Hepatocyte (in vitro differentiated cells): Measurements from ENCODE around the gene DLGAP3. TPM values are rescaled to one million over a fixed set of nuclear protein-coding genes. Genes with fewer than 3 reads are reported as not detected.

Experiments
- DNase-seq: peaks from one replicate; pipeline ENCODE4 v3.0.0-alpha.2; 2016; ENCODE audit warnings: low spot score
- H2AFZ ChIP-seq: fragments of 200-600 bp; sonication (generic); 2 replicates; pipeline ENCODE4 v1.6.0; 2016; ENCODE audit warnings: antibody characterized with exemption, mild to moderate bottlenecking
- H3K27ac ChIP-seq: fragments of 200-600 bp; sonication (generic); 2 replicates; pipeline ENCODE4 v1.5.1; 2016; ENCODE audit warnings: mild to moderate bottlenecking
- H3K27me3 ChIP-seq: fragments of 200-600 bp; sonication (generic); 2 replicates; pipeline ENCODE4 v1.6.1; 2016
- H3K36me3 ChIP-seq: fragments of 200-600 bp; sonication (generic); replicated peaks from 2 replicates; pipeline ENCODE4 v1.5.1; 2016; ENCODE audit warnings: low read depth; ENCODE audit not compliant: insufficient read depth
- H3K4me1 ChIP-seq: fragments of 200-600 bp; sonication (generic); 2 replicates; pipeline ENCODE4 v1.5.1; 2016; ENCODE audit warnings: mild to moderate bottlenecking, moderate library complexity; ENCODE audit not compliant: insufficient read depth
- H3K4me2 ChIP-seq: fragments of 200-600 bp; sonication (generic); 2 replicates; pipeline ENCODE4 v1.6.0; 2016
- H3K4me3 ChIP-seq: fragments of 200-600 bp; sonication (generic); 2 replicates; pipeline ENCODE4 v1.5.1; 2016; ENCODE audit warnings: mild to moderate bottlenecking
- H3K79me2 ChIP-seq: fragments of 200-600 bp; sonication (generic); 2 replicates; pipeline ENCODE4 v1.6.0; 2017; ENCODE audit warnings: mild to moderate bottlenecking
- H3K9me2 ChIP-seq: fragments of 200-600 bp; sonication (generic); replicated peaks from 2 replicates; pipeline ENCODE4 v1.6.0; 2017; ENCODE audit warnings: mild to moderate bottlenecking; ENCODE audit not compliant: insufficient read depth
- H3K9me3 ChIP-seq: fragments of 200-600 bp; sonication (generic); 2 replicates; pipeline ENCODE4 v1.5.1; 2016; ENCODE audit warnings: low read depth, mild to moderate bottlenecking
- H4K20me1 ChIP-seq: fragments of 200-600 bp; sonication (generic); 2 replicates; pipeline ENCODE4 v1.6.0; 2016; ENCODE audit warnings: mild to moderate bottlenecking; ENCODE audit not compliant: insufficient read depth, poor library complexity, severe bottlenecking
- EZH2 ChIP-seq: fragments of 200-600 bp; sonication (generic); IDR thresholded peaks from 2 replicates; pipeline ENCODE4 v1.6.1; 2016; ENCODE audit warnings: antibody characterized with exemption, mild to moderate bottlenecking, borderline replicate concordance
- EZH2phosphoT487 ChIP-seq: fragments of 200-600 bp; sonication (generic); IDR thresholded peaks from one replicate; pipeline ENCODE4 v1.6.1; 2018; ENCODE audit warnings: antibody characterized with exemption, mild to moderate bottlenecking, low read depth, moderate library complexity; ENCODE audit not compliant: unreplicated experiment, severe bottlenecking
- WGBS: methylation state at CpG from one replicate; pipeline ENCODE4 v1.1.6; 2016; ENCODE audit warnings: low lambda C conversion rate; ENCODE audit errors: missing lambda C conversion rate; 5-methylcytosine and 5-hydroxymethylcytosine counted together
- polyA plus RNA-seq: library from polyadenylated mRNA; unstranded; fragments of >200 nt; fragmentation: Nextera tagmentation; extraction: Ambion mirVana; gene quantifications from 2 replicates; pipeline ENCODE4 v1.2.1, GENCODE V29; 2016
- total RNA-seq: library from RNA; depleted of rRNA; stranded (reverse); fragments of >200 nt; gene quantifications from 2 replicates; pipeline ENCODE4 v1.2.3, GENCODE V29; 2014
- TF ChIP-seq, protein P1 (sequence below): fragments of 200-600 bp; sonication (generic); IDR thresholded peaks from 2 replicates; pipeline ENCODE4 v1.5.1; 2016; ENCODE audit warnings: antibody characterized with exemption, mild to moderate bottlenecking; ENCODE audit not compliant: poor library complexity

DLGAP3 gene
- total and polyA plus RNA-seq, 2 experiments from 2014 or later = 0.33 to 1.0 TPM

DNA sequence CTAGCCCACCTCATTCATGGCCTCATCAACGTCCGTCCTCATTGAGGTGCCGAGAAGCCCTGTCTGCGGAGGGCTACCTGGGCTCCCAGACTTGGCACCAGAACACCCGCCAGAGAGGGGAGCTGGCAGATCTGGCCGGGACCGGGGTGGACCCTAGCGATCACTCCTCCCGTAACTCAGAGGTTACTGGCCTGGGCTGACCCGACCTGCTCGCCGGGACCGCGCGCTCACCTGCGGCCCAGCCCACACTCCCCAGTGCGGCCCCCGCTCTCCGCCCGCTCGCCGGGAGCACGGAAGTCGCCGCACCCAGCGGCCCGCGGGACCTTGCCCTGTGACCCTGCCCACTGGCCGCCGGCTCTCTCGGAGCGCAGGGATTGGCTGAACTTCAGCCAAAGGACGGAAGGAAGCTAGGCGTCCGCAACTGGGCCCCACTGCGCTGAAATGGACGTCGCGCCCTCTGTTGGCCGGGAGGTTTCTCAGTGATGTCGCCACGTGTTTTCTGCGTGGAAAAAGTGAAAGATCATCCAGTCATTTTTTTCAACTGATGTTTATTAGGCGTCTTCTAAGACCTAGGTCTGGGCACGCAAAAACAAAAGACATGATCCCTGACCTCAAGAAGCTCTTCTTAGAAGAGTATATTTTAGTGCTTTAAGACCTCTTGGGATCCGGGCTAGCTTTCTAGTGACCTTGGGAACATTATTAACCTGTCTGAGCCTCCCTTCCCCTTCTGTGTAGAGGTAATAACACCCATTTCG is 69.8 kb downstream of the DLGAP3 start, which contains the start of gene SMIM12:
Gene SMIM12, minus strand, starts transcription at position 304 of the 755 bp plus-strand sequence. CDS start 3,772 bp downstream, outside the sequence.
- Histone ChIP-seq H3K9me3 (no peaks in the 10 kb centered on the region), H4K20me1 (no peaks in the 10 kb centered on the region), H3K9me2 (no peaks in the 10 kb centered on the region), H3K27me3 (peaks cover 4% of the 10 kb centered on the region), H3K4me1 (peaks cover 7% of the 10 kb centered on the region), H3K4me3 (peak within 1 kb of the TSS; percentile 80), H3K79me2 (peaks cover 36% of the 10 kb centered on the region), H3K36me3 (no peaks in the 10 kb centered on the region), H2AFZ (peak within 1 kb of the TSS; percentile 59), H3K27ac (peak within 1 kb of the TSS; percentile 79), H3K4me2 (peak within 1 kb of the TSS; percentile 96)
- DNase-seq = peak; percentile 96
- WGBS = 3% methylated on average over 35 of the region's 47 CpGs
- TF ChIP-seq EZH2phosphoT487 (no peak), EZH2 (no peak)
- TF ChIP-seq, protein P1, sequence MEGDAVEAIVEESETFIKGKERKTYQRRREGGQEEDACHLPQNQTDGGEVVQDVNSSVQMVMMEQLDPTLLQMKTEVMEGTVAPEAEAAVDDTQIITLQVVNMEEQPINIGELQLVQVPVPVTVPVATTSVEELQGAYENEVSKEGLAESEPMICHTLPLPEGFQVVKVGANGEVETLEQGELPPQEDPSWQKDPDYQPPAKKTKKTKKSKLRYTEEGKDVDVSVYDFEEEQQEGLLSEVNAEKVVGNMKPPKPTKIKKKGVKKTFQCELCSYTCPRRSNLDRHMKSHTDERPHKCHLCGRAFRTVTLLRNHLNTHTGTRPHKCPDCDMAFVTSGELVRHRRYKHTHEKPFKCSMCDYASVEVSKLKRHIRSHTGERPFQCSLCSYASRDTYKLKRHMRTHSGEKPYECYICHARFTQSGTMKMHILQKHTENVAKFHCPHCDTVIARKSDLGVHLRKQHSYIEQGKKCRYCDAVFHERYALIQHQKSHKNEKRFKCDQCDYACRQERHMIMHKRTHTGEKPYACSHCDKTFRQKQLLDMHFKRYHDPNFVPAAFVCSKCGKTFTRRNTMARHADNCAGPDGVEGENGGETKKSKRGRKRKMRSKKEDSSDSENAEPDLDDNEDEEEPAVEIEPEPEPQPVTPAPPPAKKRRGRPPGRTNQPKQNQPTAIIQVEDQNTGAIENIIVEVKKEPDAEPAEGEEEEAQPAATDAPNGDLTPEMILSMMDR = peak; percentile 96

GRCh38 chr1:34858901-34859445 is 70.5 kb downstream of the DLGAP3 start:
- H4K20me1 ChIP-seq = no peaks in the 10 kb centered on the region
- H3K4me3 ChIP-seq = peak overlapping the region; percentile 80
- peak overlapping the region; percentile 96 for H3K4me2 ChIP-seq
- TF ChIP-seq, protein P1 = no peak
- no peak for TF ChIP-seq EZH2phosphoT487
- peak overlapping the region; percentile 79 for H3K27ac ChIP-seq
- H3K9me3 ChIP-seq = no peaks in the 10 kb centered on the region
- H3K36me3 ChIP-seq = no peaks in the 10 kb centered on the region
- 2% methylated on average over 15 of the region's 15 CpGs for WGBS
- H3K79me2 ChIP-seq = peaks cover 36% of the 10 kb centered on the region
- peaks cover 4% of the 10 kb centered on the region for H3K27me3 ChIP-seq
- peak overlapping the region; percentile 39 for H2AFZ ChIP-seq
- H3K4me1 ChIP-seq = peaks cover 7% of the 10 kb centered on the region
- DNase-seq = peak; percentile 20
- no peaks in the 10 kb centered on the region for H3K9me2 ChIP-seq

GRCh38 chr1:34856697-34857096 is 72.8 kb downstream of the DLGAP3 start:
- no peak overlapping the region for H3K4me3 ChIP-seq
- no peaks in the 10 kb centered on the region for H3K36me3 ChIP-seq
- WGBS = 95% methylated on average over 6 of the region's 6 CpGs
- H3K9me3 ChIP-seq = no peaks in the 10 kb centered on the region
- no peaks in the 10 kb centered on the region for H3K27me3 ChIP-seq
- peaks cover 38% of the 10 kb centered on the region for H3K79me2 ChIP-seq
- H3K9me2 ChIP-seq = no peaks in the 10 kb centered on the region
- no peak for TF ChIP-seq EZH2phosphoT487
- no peak for TF ChIP-seq EZH2
- no peaks in the 10 kb centered on the region for H4K20me1 ChIP-seq
- no peak for DNase-seq
- H3K4me1 ChIP-seq = peaks cover 7% of the 10 kb centered on the region
- H3K4me2 ChIP-seq = no peak overlapping the region
- H2AFZ ChIP-seq = no peak overlapping the region
- no peak overlapping the region for H3K27ac ChIP-seq

DNA sequence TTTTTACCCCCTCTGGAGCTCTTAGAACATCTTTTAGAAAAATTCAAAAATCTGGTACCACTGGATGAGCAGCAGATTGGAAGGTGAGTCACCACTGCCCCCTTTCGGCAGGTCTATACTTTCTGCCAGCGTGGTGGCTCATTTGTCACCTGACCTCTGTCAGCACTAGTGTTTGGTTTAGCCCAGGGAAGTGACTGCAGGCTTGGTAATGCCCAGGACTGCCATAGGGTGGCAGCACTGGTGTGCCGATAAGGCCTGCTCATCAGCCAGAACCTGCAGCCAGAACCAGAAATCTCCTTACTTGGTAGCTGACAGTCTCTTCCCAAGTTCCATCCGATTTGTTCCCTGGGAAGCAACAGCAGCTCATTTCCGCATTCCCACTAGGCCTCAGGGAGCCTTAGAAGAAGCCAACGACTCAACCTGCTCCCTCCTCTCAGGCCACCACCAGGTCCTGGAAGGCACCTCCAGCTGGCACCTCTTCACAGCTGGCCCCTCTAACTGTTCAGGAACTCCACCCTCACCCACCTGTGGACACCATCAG is 76.7 kb downstream of the DLGAP3 start:
- H3K4me3 ChIP-seq = no peak overlapping the region
- no peak overlapping the region for H3K4me2 ChIP-seq
- H3K4me1 ChIP-seq = no peaks in the 10 kb centered on the region
- peak overlapping the region; percentile 7 for H3K27ac ChIP-seq
- no peaks in the 10 kb centered on the region for H3K36me3 ChIP-seq
- no peaks in the 10 kb centered on the region for H4K20me1 ChIP-seq
- no peaks in the 10 kb centered on the region for H3K9me2 ChIP-seq
- H3K79me2 ChIP-seq = peaks cover 30% of the 10 kb centered on the region
- WGBS = 15% methylated on average over 6 of the region's 6 CpGs
- no peaks in the 10 kb centered on the region for H3K27me3 ChIP-seq
- no peak overlapping the region for H2AFZ ChIP-seq
- TF ChIP-seq, protein P1 = peak; percentile 97
- no peak for TF ChIP-seq EZH2
- peak; percentile 95 for DNase-seq
- H3K9me3 ChIP-seq = no peaks in the 10 kb centered on the region
